Muscle layer of colon (tissue), 2 donors: ENCODE results near the gene S100A2.
"Not testable (repeated sequence)": the region's sequence is repeated elsewhere in the genome, so short reads cannot be mapped to it uniquely, and the experiment has no call there.

ENCODE experiments used
- H3K27ac ChIP-seq: one replicate; pipeline ENCODE4 v1.7.0; 2013; ENCODE audit warnings: low read depth, mild to moderate bottlenecking, low read length, moderate library complexity
- H3K27me3 ChIP-seq, 2 donors: one replicate each; pipeline ENCODE4 v1.7.0; 2013; ENCODE audit warnings: low read length in 2 of 2, mild to moderate bottlenecking in 2 of 2; ENCODE audit not compliant: insufficient read depth in 2 of 2, control insufficient read depth in 1 of 2
- H3K36me3 ChIP-seq: one replicate; pipeline ENCODE4 v1.7.0; 2013; ENCODE audit warnings: mild to moderate bottlenecking, low read length; ENCODE audit not compliant: insufficient read depth
- H3K4me1 ChIP-seq: one replicate; pipeline ENCODE4 v1.7.0; 2013; ENCODE audit warnings: mild to moderate bottlenecking, low read length; ENCODE audit not compliant: insufficient read depth
- H3K4me3 ChIP-seq, 2 donors: one replicate each; pipeline ENCODE4 v1.7.0; 2013; ENCODE audit warnings: low read length in 2 of 2, low read depth in 1 of 2, mild to moderate bottlenecking in 1 of 2, moderate library complexity in 1 of 2
- H3K9ac ChIP-seq: one replicate; pipeline ENCODE4 v1.7.0; 2013; ENCODE audit warnings: low read length
- H3K9me3 ChIP-seq: one replicate; pipeline ENCODE4 v1.7.0; 2013; ENCODE audit warnings: mild to moderate bottlenecking, low read length
- donor health status: abdominal sarcoma.
- donor health status: Adenocarcinoma of cecum.

Gene S100A2

GRCh38 chr1:153534226-153534924, 31.3 kb downstream of the S100A2 start:
- H3K9me3 ChIP-seq, result no peaks in the 10 kb centered on the region
- peaks cover 6% of the 10 kb centered on the region for H3K36me3 ChIP-seq
- no peaks in the 10 kb centered on the region for H3K27me3 ChIP-seq
- peak overlapping the region; percentile 92 for H3K27ac ChIP-seq
- H3K4me1 ChIP-seq, result peaks cover 47% of the 10 kb centered on the region
- peak overlapping the region; percentile 94 for H3K9ac ChIP-seq
- H3K4me3 ChIP-seq, result peak overlapping the region; percentile 82 to 91

GRCh38 chr1:153533689-153534201, 31.9 kb downstream of the S100A2 start:
- peak overlapping the region; percentile 82 to 91 for H3K4me3 ChIP-seq
- peaks cover 6% of the 10 kb centered on the region for H3K36me3 ChIP-seq
- H3K27ac ChIP-seq, result peak overlapping the region; percentile 92
- no peaks in the 10 kb centered on the region for H3K27me3 ChIP-seq
- peaks cover 47% of the 10 kb centered on the region for H3K4me1 ChIP-seq
- peak overlapping the region; percentile 94 for H3K9ac ChIP-seq
- no peaks in the 10 kb centered on the region for H3K9me3 ChIP-seq

- peak overlapping the region; percentile 94 for H3K9ac ChIP-seq
- H3K27me3 ChIP-seq, result no peaks in the 10 kb centered on the region
- H3K9me3 ChIP-seq, result no peaks in the 10 kb centered on the region
- peak overlapping the region; percentile 92 for H3K27ac ChIP-seq
- H3K4me3 ChIP-seq, result peak overlapping the region; percentile 82 to 91
- peaks cover 47% of the 10 kb centered on the region for H3K4me1 ChIP-seq
- peaks cover 6% of the 10 kb centered on the region for H3K36me3 ChIP-seq
These were observed 32.7 kb downstream of the S100A2 start for GRCh38 chr1:153532769-153533599.

- Histone ChIP-seq H3K9me3 (no peaks in the 10 kb centered on the region), H3K9ac (no peak overlapping the region), H3K27me3 (no peaks in the 10 kb centered on the region), H3K27ac (peak overlapping the region; percentile 21), H3K4me3 (no peak overlapping the region), H3K36me3 (peaks cover 6% of the 10 kb centered on the region), H3K4me1 (peaks cover 47% of the 10 kb centered on the region)
These were observed 33.5 kb downstream of the S100A2 start for GRCh38 chr1:153532181-153532580.

- Histone ChIP-seq H3K9me3 (no peaks in the 10 kb centered on the region), H3K36me3 (peaks cover 6% of the 10 kb centered on the region), H3K27me3 (no peaks in the 10 kb centered on the region), H3K4me3 (no peak overlapping the region), H3K9ac (no peak overlapping the region), H3K27ac (no peak overlapping the region), H3K4me1 (peaks cover 43% of the 10 kb centered on the region)
These were observed 34.0 kb downstream of the S100A2 start for GRCh38 chr1:153531638-153532037.

- H3K27ac ChIP-seq, result no peak overlapping the region
- H3K4me1 ChIP-seq, result peaks cover 19% of the 10 kb centered on the region
- H3K27me3 ChIP-seq, result no peaks in the 10 kb centered on the region
- no peak overlapping the region for H3K4me3 ChIP-seq
- H3K9me3 ChIP-seq, result no peaks in the 10 kb centered on the region
- no peak overlapping the region for H3K9ac ChIP-seq
- H3K36me3 ChIP-seq, result no peaks in the 10 kb centered on the region
These were observed 38.0 kb downstream of the S100A2 start for GRCh38 chr1:153527683-153528040.

GRCh38 chr1:153527023-153527682, 38.5 kb downstream of the S100A2 start:
- Histone ChIP-seq H3K4me3 (no peak overlapping the region), H3K36me3 (no peaks in the 10 kb centered on the region), H3K27ac (peak overlapping the region; percentile 44), H3K27me3 (no peaks in the 10 kb centered on the region), H3K9me3 (no peaks in the 10 kb centered on the region), H3K9ac (no peak overlapping the region), H3K4me1 (peaks cover 14% of the 10 kb centered on the region)

GRCh38 chr1:153526132-153526543, 39.5 kb downstream of the S100A2 start:
- no peaks in the 10 kb centered on the region for H3K9me3 ChIP-seq
- no peaks in the 10 kb centered on the region for H3K36me3 ChIP-seq
- H3K27ac ChIP-seq, result no peak overlapping the region
- H3K27me3 ChIP-seq, result no peaks in the 10 kb centered on the region
- no peak overlapping the region for H3K9ac ChIP-seq
- no peak overlapping the region for H3K4me3 ChIP-seq
- H3K4me1 ChIP-seq, result peaks cover 5% of the 10 kb centered on the region

GRCh38 chr1:153525088-153525728, 40.4 kb downstream of the S100A2 start:
- Histone ChIP-seq H3K4me3 (no peak overlapping the region), H3K27ac (no peak overlapping the region), H3K36me3 (no peaks in the 10 kb centered on the region), H3K9ac (no peak overlapping the region), H3K9me3 (no peaks in the 10 kb centered on the region), H3K27me3 (no peaks in the 10 kb centered on the region), H3K4me1 (peaks cover 5% of the 10 kb centered on the region)

- not testable (repeated sequence) for H3K9me3 ChIP-seq, H3K4me3 ChIP-seq, H3K36me3 ChIP-seq, H3K9ac ChIP-seq, H3K27ac ChIP-seq, H3K4me1 ChIP-seq, H3K27me3 ChIP-seq
These were observed 43.1 kb downstream of the S100A2 start for GRCh38 chr1:153522353-153523048.
